Measurements from ENCODE around the gene LYRM7. TPM values are rescaled to one million over a fixed set of nuclear protein-coding genes. Genes with fewer than 3 reads are reported as not detected.

LYRM7 gene
- total RNA-seq, 6 experiments from 2014 or later = 8.1 to 10.9 (median 9.9) TPM

DNA sequence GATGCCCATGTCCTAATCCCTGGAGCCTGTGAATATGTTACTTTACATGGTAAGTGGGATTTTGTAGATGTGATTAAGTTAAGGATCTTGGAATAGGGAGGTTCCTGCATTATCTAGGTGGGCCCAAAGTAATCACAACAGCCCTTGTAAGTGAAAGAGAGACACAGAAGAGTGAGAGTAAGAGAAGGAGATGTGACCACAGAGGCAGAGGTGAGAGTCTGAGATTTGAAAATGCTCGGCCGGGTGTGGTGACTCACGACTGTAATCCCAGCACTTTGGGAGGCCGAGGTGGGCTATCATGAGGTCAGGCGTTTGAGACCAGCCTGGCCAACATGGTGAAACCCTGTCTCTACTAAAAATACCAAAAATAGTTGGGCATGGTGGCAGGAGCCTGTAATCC lies 3.1 kb upstream of the LYRM7 start:
- Mint-ChIP-seq H3K27me3 (ENCODE audit: insufficient read depth) (peaks cover 3% of the 10 kb centered on the region; the same call in 1 of the 2 replicates), H3K9me3 (no peaks in the 10 kb centered on the region), H3K4me1 (ENCODE audit: low read depth) (peaks cover 40% of the 10 kb centered on the region), H3K36me3 (ENCODE audit: low read depth) (peaks cover 9% of the 10 kb centered on the region), H3K4me3 (no peak overlapping the region), H3K27ac (no peak overlapping the region)
- TF ChIP-seq, protein P1, sequence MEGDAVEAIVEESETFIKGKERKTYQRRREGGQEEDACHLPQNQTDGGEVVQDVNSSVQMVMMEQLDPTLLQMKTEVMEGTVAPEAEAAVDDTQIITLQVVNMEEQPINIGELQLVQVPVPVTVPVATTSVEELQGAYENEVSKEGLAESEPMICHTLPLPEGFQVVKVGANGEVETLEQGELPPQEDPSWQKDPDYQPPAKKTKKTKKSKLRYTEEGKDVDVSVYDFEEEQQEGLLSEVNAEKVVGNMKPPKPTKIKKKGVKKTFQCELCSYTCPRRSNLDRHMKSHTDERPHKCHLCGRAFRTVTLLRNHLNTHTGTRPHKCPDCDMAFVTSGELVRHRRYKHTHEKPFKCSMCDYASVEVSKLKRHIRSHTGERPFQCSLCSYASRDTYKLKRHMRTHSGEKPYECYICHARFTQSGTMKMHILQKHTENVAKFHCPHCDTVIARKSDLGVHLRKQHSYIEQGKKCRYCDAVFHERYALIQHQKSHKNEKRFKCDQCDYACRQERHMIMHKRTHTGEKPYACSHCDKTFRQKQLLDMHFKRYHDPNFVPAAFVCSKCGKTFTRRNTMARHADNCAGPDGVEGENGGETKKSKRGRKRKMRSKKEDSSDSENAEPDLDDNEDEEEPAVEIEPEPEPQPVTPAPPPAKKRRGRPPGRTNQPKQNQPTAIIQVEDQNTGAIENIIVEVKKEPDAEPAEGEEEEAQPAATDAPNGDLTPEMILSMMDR (IDR thresholded peaks at IDR 0.05) = no peak
- DNase-seq = no peak

DNA sequence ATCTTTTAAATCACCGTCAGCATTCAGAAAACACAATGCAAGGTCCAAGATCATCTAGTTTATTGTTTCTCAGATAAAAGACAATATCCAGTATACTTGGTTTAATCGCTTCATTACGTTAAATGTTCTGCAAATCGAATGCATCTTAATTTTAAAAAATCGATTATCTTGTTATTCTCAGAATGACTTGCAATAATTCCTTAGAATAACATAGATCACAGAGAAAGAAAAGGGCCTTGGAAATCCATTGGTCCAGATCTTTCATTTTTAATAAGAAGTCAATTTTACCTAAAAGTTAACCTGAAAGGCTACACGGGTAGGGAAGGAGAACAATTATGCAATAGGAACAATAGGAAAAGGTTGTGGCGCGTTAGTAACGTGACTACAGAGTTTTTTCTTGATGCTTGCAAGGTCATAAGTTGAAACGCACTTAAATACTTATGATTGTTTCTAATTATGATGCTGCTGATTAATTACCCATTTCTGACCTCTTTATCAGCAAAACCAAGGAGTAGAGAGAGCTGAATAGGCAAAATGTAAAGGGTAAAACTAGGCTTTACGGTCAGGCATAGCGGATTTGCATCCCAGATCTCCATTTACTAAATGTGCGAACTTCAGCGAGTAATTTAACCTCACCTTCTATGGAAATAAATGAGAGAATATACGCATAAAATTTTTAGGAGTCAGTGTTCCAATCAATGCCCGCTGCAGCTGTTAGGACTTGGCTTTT lies 769 bp upstream of the LYRM7 start:
- no peak for DNase-seq
- Mint-ChIP-seq H3K36me3 (ENCODE audit: low read depth) (no peaks in the 10 kb centered on the region), H3K9me3 (no peaks in the 10 kb centered on the region), H3K27me3 (ENCODE audit: insufficient read depth) (peaks cover 3% of the 10 kb centered on the region; the same call in 1 of the 2 replicates), H3K4me1 (ENCODE audit: low read depth) (peaks cover 32% of the 10 kb centered on the region), H3K27ac (peak overlapping the region; percentile 92), H3K4me3 (peak overlapping the region; percentile 100)
- TF ChIP-seq, protein P1 (IDR thresholded peaks at IDR 0.05) = no peak

DNA sequence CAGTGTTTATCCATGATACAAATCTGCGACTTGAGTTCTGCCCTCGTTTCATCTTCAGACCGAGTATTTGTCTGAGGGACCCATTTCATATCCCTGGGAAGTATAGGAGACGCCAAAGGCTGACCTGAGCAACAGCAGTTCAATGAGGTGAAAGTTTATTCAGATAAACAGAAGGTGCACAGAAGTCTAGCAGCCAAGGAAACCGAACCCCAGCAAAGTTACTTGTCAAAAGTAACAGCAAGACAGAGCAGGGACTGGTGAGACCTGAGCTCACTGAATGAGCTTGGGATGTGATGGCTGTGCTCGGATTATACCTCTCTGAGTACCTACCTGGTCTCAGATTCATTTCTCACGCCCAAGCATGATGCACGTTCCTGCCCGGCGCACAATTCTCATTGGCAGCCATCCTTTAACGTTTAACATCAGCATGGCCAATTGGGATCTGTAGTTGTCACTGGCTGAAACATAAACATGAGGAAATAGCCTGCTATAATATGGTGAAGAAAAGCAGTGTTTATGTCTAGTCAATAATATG lies 599 bp downstream of the LYRM7 start:
- peaks cover 3% of the 10 kb centered on the region; the same call in 1 of the 2 replicates for H3K27me3 Mint-ChIP-seq (ENCODE audit: insufficient read depth)

DNA sequence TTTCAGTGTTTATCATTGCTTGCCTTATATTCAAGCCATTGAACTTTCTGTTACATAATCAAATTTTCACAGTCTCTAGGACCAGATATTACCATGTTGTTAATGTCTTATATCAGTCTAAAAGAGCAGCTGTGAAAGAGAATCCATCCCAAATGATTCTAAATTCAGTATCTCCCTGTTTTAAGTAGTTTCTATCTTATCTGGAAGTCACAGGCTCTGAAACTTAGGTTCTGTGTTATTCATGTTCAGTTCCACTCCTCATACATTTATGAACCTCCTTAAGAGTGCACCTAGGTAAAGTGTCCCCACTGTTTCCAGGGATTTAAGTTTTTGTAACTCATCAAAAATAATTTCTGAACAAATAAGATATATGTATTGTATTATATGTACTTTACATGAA lies 9.7 kb downstream of the LYRM7 start:
- Mint-ChIP-seq H3K9me3 (no peaks in the 10 kb centered on the region), H3K4me1 (ENCODE audit: low read depth) (no peaks in the 10 kb centered on the region), H3K4me3 (no peak overlapping the region), H3K27me3 (ENCODE audit: insufficient read depth) (no peaks in the 10 kb centered on the region), H3K27ac (no peak overlapping the region), H3K36me3 (ENCODE audit: low read depth) (no peaks in the 10 kb centered on the region)
- TF ChIP-seq, protein P1 (IDR thresholded peaks at IDR 0.05) = no peak
- DNase-seq = no peak

More for the DNA sequence above, 599 bp downstream of the LYRM7 start:
- Mint-ChIP-seq H3K4me3 (peak overlapping the region; percentile 100), H3K4me1 (ENCODE audit: low read depth) (peaks cover 23% of the 10 kb centered on the region), H3K36me3 (ENCODE audit: low read depth) (no peaks in the 10 kb centered on the region), H3K27ac (peak overlapping the region; percentile 92), H3K9me3 (no peaks in the 10 kb centered on the region)
- DNase-seq = no peak
- TF ChIP-seq, protein P1 (IDR thresholded peaks at IDR 0.05) = no peak

DNA sequence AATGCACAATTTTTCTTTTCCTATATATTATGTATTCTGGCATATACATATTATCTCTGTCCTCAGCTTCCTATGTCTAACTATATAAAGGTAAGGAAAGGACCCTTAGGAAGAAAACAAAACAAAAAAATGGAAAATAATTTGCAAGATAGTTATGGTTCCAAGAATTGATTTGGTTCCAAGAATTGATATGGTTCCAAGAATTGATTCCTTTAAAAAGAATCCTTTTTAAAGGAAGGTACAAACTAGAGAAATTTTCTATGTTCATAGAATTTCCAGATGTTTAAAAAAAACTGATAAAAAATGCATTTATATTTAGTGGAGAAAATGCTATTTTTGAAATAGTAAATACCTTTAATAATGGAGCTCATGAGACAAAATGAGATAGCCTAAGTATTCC lies 12.1 kb downstream of the LYRM7 start:
- Mint-ChIP-seq H3K27ac (no peak overlapping the region), H3K4me3 (no peak overlapping the region), H3K36me3 (ENCODE audit: low read depth) (no peaks in the 10 kb centered on the region), H3K4me1 (ENCODE audit: low read depth) (no peaks in the 10 kb centered on the region), H3K27me3 (ENCODE audit: insufficient read depth) (no peaks in the 10 kb centered on the region), H3K9me3 (no peaks in the 10 kb centered on the region)
- TF ChIP-seq, protein P1 (IDR thresholded peaks at IDR 0.05) = no peak
- DNase-seq = no peak

Measured in HFFc6 (cell line).